Activated CD4-positive, alpha-beta T cell treated with anti-CD3 and anti-CD28 coated beads for 36 hours (primary cell): ENCODE results near the gene FCAR. TPM values are rescaled to one million over a fixed set of nuclear protein-coding genes. Genes with fewer than 3 reads are reported as not detected.
A peak's percentile ranks its signal among the peaks of the same experiment; 100 is the strongest.
"Not testable (repeated sequence)": the region's sequence is repeated elsewhere in the genome, so short reads cannot be mapped to it uniquely, and the experiment has no call there.

Source experiments
- ATAC-seq: fragments of 200-7000 bp; cut with Tn5 transposase; one replicate; pipeline ENCODE4 v1.10.0; 2021; ENCODE audit warnings: mild to moderate bottlenecking, moderate library complexity
- CTCF ChIA-PET: fragments of 350-600 bp; sonication (Branson Sonifier 250); formaldehyde crosslinking; loops from one replicate; lab custom pipeline; 2021; ENCODE audit warnings: antibody characterized with exemption; lab: Charles Lee
- POLR2A ChIA-PET: fragments of 350-600 bp; sonication (Branson Sonifier 250); formaldehyde crosslinking; loops from one replicate; lab custom pipeline; 2021; ENCODE audit warnings: antibody characterized with exemption, inconsistent platforms; lab: Charles Lee
- DNase-seq: peaks from one replicate; pipeline ENCODE4 v3.0.0-alpha.2; 2020
- H3K27ac Mint-ChIP-seq: one replicate; pipeline ENCODE4 v1.8.0; 2021; ENCODE audit warnings: mixed read lengths
- H3K27me3 Mint-ChIP-seq: one replicate; pipeline ENCODE4 v1.8.0; 2021; ENCODE audit warnings: mixed read lengths
- H3K36me3 Mint-ChIP-seq: one replicate; pipeline ENCODE4 v1.8.0; 2021; ENCODE audit warnings: low read depth, mixed read lengths
- H3K4me1 Mint-ChIP-seq: one replicate; pipeline ENCODE4 v1.8.0; 2021; ENCODE audit warnings: mixed read lengths
- H3K4me3 Mint-ChIP-seq: one replicate; pipeline ENCODE4 v1.8.0; 2021; ENCODE audit warnings: mild to moderate bottlenecking, moderate library complexity, mixed read lengths
- H3K9me3 Mint-ChIP-seq: one replicate; pipeline ENCODE4 v1.8.0; 2021; ENCODE audit warnings: low read depth, mixed read lengths
- intact Hi-C, 2 experiments: fragments of 100-400 bp; cut with DNase I in 1 of 2; cut with micrococcal nuclease in 1 of 2; formaldehyde crosslinking; loops; one replicate each; pipeline versions ENCODE4 v1.14.2 to v1.15.1; 2022 to 2024; cut with DNase I, micrococcal nuclease
- total RNA-seq, 2 experiments: library from RNA; stranded (reverse); gene quantifications; one replicate each; pipeline ENCODE4 v1.2.3, GENCODE V29; 2021

FCAR gene
- total RNA-seq, 2 experiments from 2014 or later, result not detected

GRCh38 chr19:54894106-54894505, 20.1 kb downstream of the FCAR start:
- H3K27ac Mint-ChIP-seq, H3K27me3 Mint-ChIP-seq, H3K4me3 Mint-ChIP-seq, intact Hi-C loops, POLR2A ChIA-PET, ATAC-seq, H3K9me3 Mint-ChIP-seq, DNase-seq, H3K4me1 Mint-ChIP-seq, H3K36me3 Mint-ChIP-seq, CTCF ChIA-PET: not testable (repeated sequence)

- ChIA-PET CTCF (no interaction called here), POLR2A (no interaction called here)
- intact Hi-C loops, result no loop called here
- H3K27ac Mint-ChIP-seq, result no peak overlapping the region
- no peak overlapping the region for H3K4me3 Mint-ChIP-seq
- H3K36me3 Mint-ChIP-seq, result no peaks in the 10 kb centered on the region
- H3K4me1 Mint-ChIP-seq, result no peaks in the 10 kb centered on the region
- DNase-seq (no peak), ATAC-seq (no peak)
- H3K27me3 Mint-ChIP-seq, result peaks cover 14% of the 10 kb centered on the region
- H3K9me3 Mint-ChIP-seq, result no peaks in the 10 kb centered on the region
These were observed 22.0 kb downstream of the FCAR start for GRCh38 chr19:54896036-54896435.

DNA sequence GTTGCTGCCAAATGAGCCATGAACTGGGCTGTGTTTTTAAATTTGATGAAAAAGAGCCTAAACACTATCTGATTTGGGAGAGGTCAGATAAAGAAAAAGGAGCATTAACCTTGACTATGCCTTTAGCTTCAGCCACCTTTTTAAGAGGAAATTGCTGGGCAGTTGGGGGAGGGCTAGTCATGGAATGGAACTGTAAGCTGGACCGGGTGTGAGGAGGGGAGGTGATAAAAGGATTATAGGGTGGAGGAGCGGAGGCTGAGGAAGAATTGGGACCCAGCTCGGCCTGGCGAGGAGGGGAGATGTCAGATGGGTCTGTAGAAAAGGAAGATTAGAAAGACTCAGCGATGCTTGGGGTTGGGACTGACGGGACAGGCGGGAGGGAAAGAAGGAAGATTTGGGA, 24.6 kb downstream of the FCAR start:
- H3K4me3 Mint-ChIP-seq, DNase-seq, H3K36me3 Mint-ChIP-seq, ATAC-seq, POLR2A ChIA-PET, intact Hi-C loops, H3K4me1 Mint-ChIP-seq, CTCF ChIA-PET, H3K9me3 Mint-ChIP-seq, H3K27ac Mint-ChIP-seq: not testable (repeated sequence)
- peaks cover 14% of the 10 kb centered on the region for H3K27me3 Mint-ChIP-seq

- DNase-seq, POLR2A ChIA-PET, H3K4me3 Mint-ChIP-seq, intact Hi-C loops, H3K27ac Mint-ChIP-seq, ATAC-seq, H3K36me3 Mint-ChIP-seq, H3K4me1 Mint-ChIP-seq, CTCF ChIA-PET, H3K9me3 Mint-ChIP-seq: not testable (repeated sequence)
- H3K27me3 Mint-ChIP-seq, result peaks cover 14% of the 10 kb centered on the region
These were observed 25.6 kb downstream of the FCAR start for GRCh38 chr19:54899646-54900045.

- H3K27ac Mint-ChIP-seq, H3K36me3 Mint-ChIP-seq, DNase-seq, CTCF ChIA-PET, H3K4me1 Mint-ChIP-seq, H3K9me3 Mint-ChIP-seq, ATAC-seq, H3K4me3 Mint-ChIP-seq, intact Hi-C loops, POLR2A ChIA-PET: not testable (repeated sequence)
- H3K27me3 Mint-ChIP-seq, result peaks cover 17% of the 10 kb centered on the region
These were observed 27.1 kb downstream of the FCAR start for GRCh38 chr19:54901153-54901552.

DNA sequence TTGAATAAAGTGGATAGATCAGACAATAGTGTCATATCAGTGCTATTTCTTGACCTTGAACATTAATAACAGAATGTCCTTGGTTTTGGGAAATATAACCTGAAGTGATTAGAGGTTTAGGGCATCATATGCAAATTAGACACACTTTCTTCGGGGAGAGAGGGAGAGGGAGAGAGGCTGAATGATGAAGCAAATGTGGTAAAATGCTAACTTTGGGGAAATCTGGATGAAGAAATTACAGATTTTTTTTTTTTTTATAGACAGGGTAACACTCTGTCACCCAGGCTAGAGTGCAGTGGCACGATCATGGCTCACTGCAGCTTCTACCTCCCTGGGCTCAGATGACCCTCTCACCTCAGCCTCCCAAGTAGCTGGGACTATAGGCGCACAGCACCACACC, 28.0 kb downstream of the FCAR start:
- no peak overlapping the region for H3K27ac Mint-ChIP-seq
- H3K4me1 Mint-ChIP-seq, result no peaks in the 10 kb centered on the region
- no peak overlapping the region for H3K4me3 Mint-ChIP-seq
- H3K9me3 Mint-ChIP-seq, result no peaks in the 10 kb centered on the region
- ATAC-seq (no peak), DNase-seq (no peak)
- intact Hi-C loops, result no loop called here
- ChIA-PET CTCF (no interaction called here), POLR2A (no interaction called here)
- peaks cover 17% of the 10 kb centered on the region for H3K27me3 Mint-ChIP-seq
- H3K36me3 Mint-ChIP-seq, result no peaks in the 10 kb centered on the region

DNA sequence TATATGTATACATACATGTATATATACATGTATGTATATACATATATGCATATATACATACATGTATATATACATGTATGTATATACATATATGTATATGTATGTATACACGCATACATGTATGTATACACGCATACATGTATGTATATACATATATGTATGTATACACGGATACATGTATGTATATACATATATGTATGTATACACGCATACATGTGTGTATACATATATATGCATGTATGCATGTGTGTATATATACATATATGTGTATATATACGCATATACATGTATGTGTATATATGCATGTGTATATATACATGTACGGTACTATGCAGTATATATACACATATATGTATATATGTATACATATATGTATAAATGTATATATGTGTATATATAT, 29.3 kb downstream of the FCAR start:
- Mint-ChIP-seq H3K4me3 (no peak overlapping the region), H3K27ac (no peak overlapping the region), H3K36me3 (no peaks in the 10 kb centered on the region), H3K4me1 (no peaks in the 10 kb centered on the region), H3K27me3 (peaks cover 14% of the 10 kb centered on the region), H3K9me3 (no peaks in the 10 kb centered on the region)
- ATAC-seq (no peak), DNase-seq (no peak)
- intact Hi-C loops, result no loop called here
- ChIA-PET CTCF (interaction anchor here (0.6 to 1.0 kb wide), 2 partner anchors 22 to 928 kb away, joined by 3 read pairs; no protein-coding TSS in a partner anchor), POLR2A (no interaction called here)

- POLR2A ChIA-PET, H3K36me3 Mint-ChIP-seq, intact Hi-C loops, H3K4me1 Mint-ChIP-seq, H3K9me3 Mint-ChIP-seq, DNase-seq, ATAC-seq, H3K4me3 Mint-ChIP-seq, H3K27ac Mint-ChIP-seq: not testable (repeated sequence)
- peaks cover 11% of the 10 kb centered on the region for H3K27me3 Mint-ChIP-seq
- CTCF ChIA-PET, result interaction anchor here (0.7 kb wide), 1 partner anchor 228 kb away, joined by 5 read pairs; no protein-coding TSS in a partner anchor
These were observed 30.2 kb downstream of the FCAR start for GRCh38 chr19:54904261-54904660.

- Mint-ChIP-seq H3K27ac (no peak overlapping the region), H3K4me3 (no peak overlapping the region), H3K4me1 (no peaks in the 10 kb centered on the region), H3K9me3 (no peaks in the 10 kb centered on the region), H3K27me3 (peaks cover 7% of the 10 kb centered on the region), H3K36me3 (no peaks in the 10 kb centered on the region)
- intact Hi-C loops, result no loop called here
- DNase-seq, result no peak
- ChIA-PET CTCF (no interaction called here), POLR2A (no interaction called here)
- no peak for ATAC-seq
These were observed 31.4 kb downstream of the FCAR start for GRCh38 chr19:54905421-54905802.

- H3K27ac Mint-ChIP-seq, result no peak within 1 kb of the TSS
- H3K27me3 Mint-ChIP-seq, result peaks cover 6% of the 10 kb centered on the region
- ATAC-seq (no peak), DNase-seq (peak; percentile 13)
- intact Hi-C loops, result no loop called here
- no peaks in the 10 kb centered on the region for H3K36me3 Mint-ChIP-seq
- H3K9me3 Mint-ChIP-seq, result no peaks in the 10 kb centered on the region
- ChIA-PET POLR2A (no interaction called here), CTCF (no interaction called here)
- H3K4me1 Mint-ChIP-seq, result no peaks in the 10 kb centered on the region
- no peak within 1 kb of the TSS for H3K4me3 Mint-ChIP-seq
These were observed 31.9 kb downstream of the FCAR start, which contains the start of gene NCR1 for GRCh38 chr19:54905803-54906511. NCR1 (plus strand) TSS chr19:54906148; CDS start chr19:54906188, 40 bp downstream.

- Mint-ChIP-seq H3K4me1 (no peaks in the 10 kb centered on the region), H3K4me3 (no peak overlapping the region), H3K36me3 (no peaks in the 10 kb centered on the region), H3K27ac (no peak overlapping the region), H3K9me3 (no peaks in the 10 kb centered on the region), H3K27me3 (peaks cover 6% of the 10 kb centered on the region)
- ChIA-PET CTCF (no interaction called here), POLR2A (no interaction called here)
- ATAC-seq, result no peak
- intact Hi-C loops, result no loop called here
- no peak for DNase-seq
These were observed 32.8 kb downstream of the FCAR start for GRCh38 chr19:54906819-54907218.

DNA sequence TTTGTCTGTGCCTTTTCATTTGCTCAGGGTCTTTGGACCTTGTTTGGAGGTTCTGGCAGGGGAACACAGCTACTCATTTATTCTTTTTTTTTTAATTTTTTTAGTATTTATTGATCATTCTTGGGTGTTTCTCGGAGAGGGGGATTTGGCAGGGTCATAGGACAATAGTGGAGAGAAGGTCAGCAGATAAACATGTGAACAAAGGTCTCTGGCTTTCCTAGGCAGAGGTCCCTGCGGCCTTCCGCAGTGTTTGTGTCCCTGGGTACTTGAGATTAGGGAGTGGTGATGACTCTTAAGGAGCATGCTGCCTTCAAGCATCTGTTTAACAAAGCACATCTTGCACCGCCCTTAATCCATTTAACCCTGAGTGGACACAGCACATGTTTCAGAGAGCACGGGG, 33.9 kb downstream of the FCAR start:
- CTCF ChIA-PET, H3K4me1 Mint-ChIP-seq: not testable (repeated sequence)

More for the DNA sequence above, 33.9 kb downstream of the FCAR start:
- H3K36me3 Mint-ChIP-seq, intact Hi-C loops, H3K9me3 Mint-ChIP-seq, H3K4me3 Mint-ChIP-seq, DNase-seq, H3K27me3 Mint-ChIP-seq, ATAC-seq, POLR2A ChIA-PET, H3K27ac Mint-ChIP-seq: not testable (repeated sequence)
